GM06990 (cell line): ENCODE measurements around the gene ATXN10.

Experiments used
- DNase-seq: peaks from one replicate; pipeline ENCODE4 v3.0.0-alpha.2; 2011; ENCODE audit not compliant: insufficient read length; ENCODE audit errors: extremely low read depth
- H3K27me3 ChIP-seq: replicated peaks from 2 replicates; pipeline ENCODE4 v1.6.0; 2011; ENCODE audit warnings: low read length; ENCODE audit not compliant: control insufficient read depth, insufficient read depth
- H3K36me3 ChIP-seq: 2 replicates; pipeline ENCODE4 v1.5.1; 2011; ENCODE audit warnings: low read length; ENCODE audit not compliant: control insufficient read depth, insufficient read depth
- H3K4me3 ChIP-seq: replicated peaks from 2 replicates; pipeline ENCODE4 v1.5.1; 2011; ENCODE audit warnings: low read depth, mild to moderate bottlenecking, control low read depth, low read length
- TF ChIP-seq, protein P1 (sequence below): IDR thresholded peaks from 2 replicates; pipeline ENCODE4 v1.5.1; 2011; ENCODE audit warnings: low read length, control low read depth, mild to moderate bottlenecking, inconsistent platforms; ENCODE audit not compliant: insufficient read depth, poor library complexity, severe bottlenecking

Gene ATXN10

DNA sequence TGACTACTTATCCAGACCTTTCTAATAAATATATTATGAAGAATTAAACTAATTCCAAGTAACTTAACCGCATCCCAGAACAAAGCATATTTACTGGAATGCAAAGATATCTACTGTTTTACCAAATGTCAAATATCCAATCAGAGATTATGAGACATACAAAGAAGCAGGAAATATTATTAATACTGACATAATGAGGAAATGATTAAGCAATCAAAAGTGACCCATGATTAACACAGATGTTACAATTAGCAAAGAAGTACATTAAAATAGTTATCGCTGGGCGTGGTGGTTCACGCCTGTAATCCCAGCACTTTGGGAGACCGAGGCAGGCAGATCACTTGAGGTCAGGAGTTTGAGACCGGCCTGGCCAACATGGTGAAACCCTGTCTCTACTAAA lies 200.1 kb downstream of the ATXN10 start:
- DNase-seq, result no peak
- Histone ChIP-seq H3K4me3 (no peak overlapping the region), H3K27me3 (no peaks in the 10 kb centered on the region)

DNA sequence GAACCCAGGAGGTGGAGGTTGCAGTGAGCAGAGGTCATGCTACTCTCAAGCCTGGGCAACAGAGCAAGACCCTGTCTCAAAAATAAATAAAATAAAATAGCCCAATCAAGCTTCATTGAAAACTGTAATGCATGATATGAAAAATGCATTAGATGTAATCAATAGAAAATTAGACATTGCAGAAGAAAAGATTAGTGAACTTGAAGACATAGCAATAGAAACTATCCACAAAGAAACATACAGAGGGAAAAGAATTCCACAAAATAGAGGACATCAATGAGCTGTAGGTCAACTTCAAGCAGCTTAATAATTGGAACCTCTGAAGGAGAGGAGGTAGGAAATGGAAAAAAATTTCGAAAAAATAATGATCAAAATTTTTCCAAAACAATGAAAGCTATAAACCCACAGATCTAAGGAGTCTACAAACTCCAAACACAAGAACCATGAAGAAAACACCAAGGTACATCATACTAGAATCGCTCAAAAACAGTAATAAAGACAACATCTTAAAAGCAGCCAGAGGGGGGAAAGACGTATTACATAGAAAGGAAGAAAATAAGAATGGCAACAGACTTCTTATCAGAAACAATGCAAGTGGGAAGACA lies 201.1 kb downstream of the ATXN10 start:
- Histone ChIP-seq H3K4me3 (no peak overlapping the region), H3K36me3 (no peaks in the 10 kb centered on the region), H3K27me3 (no peaks in the 10 kb centered on the region)
- TF ChIP-seq, protein P1, sequence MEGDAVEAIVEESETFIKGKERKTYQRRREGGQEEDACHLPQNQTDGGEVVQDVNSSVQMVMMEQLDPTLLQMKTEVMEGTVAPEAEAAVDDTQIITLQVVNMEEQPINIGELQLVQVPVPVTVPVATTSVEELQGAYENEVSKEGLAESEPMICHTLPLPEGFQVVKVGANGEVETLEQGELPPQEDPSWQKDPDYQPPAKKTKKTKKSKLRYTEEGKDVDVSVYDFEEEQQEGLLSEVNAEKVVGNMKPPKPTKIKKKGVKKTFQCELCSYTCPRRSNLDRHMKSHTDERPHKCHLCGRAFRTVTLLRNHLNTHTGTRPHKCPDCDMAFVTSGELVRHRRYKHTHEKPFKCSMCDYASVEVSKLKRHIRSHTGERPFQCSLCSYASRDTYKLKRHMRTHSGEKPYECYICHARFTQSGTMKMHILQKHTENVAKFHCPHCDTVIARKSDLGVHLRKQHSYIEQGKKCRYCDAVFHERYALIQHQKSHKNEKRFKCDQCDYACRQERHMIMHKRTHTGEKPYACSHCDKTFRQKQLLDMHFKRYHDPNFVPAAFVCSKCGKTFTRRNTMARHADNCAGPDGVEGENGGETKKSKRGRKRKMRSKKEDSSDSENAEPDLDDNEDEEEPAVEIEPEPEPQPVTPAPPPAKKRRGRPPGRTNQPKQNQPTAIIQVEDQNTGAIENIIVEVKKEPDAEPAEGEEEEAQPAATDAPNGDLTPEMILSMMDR, result no peak
- no peak for DNase-seq

More for the DNA sequence above, 200.1 kb downstream of the ATXN10 start:
- TF ChIP-seq, protein P1, result no peak
- no peaks in the 10 kb centered on the region for H3K36me3 ChIP-seq

DNA sequence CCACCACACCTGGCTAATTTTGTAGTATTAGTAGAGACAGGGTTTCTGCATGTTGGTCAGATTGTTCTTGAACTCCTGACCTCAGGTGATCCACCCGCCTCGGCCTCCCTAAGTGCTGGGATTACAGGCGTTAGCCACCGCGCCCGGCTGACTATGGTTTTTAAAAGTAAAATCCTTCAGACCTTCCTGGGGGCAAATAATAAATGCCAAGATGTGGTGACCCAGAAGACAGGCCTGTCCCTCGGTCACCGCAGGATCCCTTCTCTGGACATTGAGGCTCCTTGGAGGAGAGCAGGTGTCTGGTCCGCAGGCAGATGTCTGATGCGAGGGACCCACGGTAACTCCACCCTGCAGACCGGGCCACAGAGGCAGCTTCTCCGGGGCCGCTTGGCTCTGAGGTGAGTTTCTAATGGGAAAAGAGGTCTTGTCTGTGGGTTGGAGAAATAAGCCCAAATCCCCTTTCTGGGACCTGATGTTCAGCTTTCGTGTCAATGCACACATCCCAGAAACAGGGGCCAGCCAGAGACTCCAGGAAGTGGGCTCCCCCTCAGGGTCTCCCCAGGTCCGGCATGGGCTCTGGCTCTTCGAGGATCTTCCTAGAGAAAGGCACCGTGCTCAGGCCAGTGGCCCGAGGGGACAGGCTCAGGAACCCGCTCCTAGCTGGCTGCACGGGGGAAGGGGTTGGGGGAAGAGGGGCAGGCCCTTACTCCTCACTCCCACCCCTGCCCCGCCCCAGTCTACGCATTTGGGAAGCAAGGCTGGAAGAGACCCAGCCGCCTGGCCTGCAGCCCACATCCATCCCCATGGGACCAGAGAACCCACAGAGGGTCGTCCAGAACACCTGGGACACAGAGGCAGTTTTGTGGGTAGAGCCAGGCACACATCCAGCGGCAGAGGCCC lies 204.8 kb downstream of the ATXN10 start:
- no peaks in the 10 kb centered on the region for H3K36me3 ChIP-seq
- no peak for DNase-seq
- no peak overlapping the region for H3K4me3 ChIP-seq
- TF ChIP-seq, protein P1, result no peak
- peaks cover 2% of the 10 kb centered on the region; the same call in 1 of the 2 replicates for H3K27me3 ChIP-seq

DNA sequence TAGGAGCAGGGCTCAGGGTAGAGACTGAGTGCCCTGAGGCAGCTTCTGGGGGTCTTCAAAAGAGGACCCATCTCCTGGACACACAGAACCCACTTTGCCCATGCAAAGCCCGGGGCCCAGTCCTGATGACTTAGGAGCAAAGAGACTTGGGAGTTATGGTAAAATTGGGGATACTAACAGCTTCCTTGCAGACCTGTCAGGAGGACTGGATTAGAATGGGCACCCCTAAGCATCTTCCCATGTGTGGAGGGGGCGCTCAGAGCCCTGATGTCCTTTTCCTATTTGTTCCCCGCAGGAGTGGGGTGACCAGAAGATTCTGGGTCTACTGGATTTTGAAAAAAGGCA lies 205.4 kb downstream of the ATXN10 start:
- peaks cover 2% of the 10 kb centered on the region; the same call in 1 of the 2 replicates for H3K27me3 ChIP-seq
- H3K4me3 ChIP-seq, result no peak overlapping the region
- H3K36me3 ChIP-seq, result no peaks in the 10 kb centered on the region
- no peak for DNase-seq
- TF ChIP-seq, protein P1, result no peak

DNA sequence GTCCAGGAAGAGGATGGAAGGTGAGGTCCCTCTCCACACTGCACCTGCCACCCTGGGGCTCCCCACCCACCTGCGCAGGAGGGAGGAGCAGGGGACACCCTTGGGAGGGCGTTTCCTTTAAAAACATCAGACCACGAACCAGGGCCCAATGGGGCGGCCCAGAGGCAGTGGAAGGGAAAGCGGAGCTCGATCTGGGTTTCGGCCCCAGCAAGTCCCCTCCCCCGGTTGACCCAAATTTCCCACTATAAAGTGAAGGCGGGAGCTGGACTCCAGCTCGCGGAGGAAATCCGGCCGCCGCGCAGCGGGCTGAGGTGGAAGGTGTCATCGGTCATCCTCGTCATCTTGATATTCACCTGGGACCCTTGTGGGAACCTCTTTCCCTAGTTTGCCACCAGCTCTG lies 206.0 kb downstream of the ATXN10 start:
- DNase-seq, result no peak
- no peaks in the 10 kb centered on the region for H3K36me3 ChIP-seq
- H3K4me3 ChIP-seq, result no peak overlapping the region
- H3K27me3 ChIP-seq, result peaks cover 2% of the 10 kb centered on the region; the same call in 1 of the 2 replicates
- TF ChIP-seq, protein P1, result no peak
